IPS-18c (cell line): ENCODE results near the gene LSM4.

ENCODE experiments used
- H3K4me3 ChIP-seq: 2 replicates; pipeline ENCODE4 v1.7.0; 2013; ENCODE audit warnings: low read depth, mild to moderate bottlenecking, low read length, moderate library complexity; ENCODE audit not compliant: insufficient read depth
- H3K9me3 ChIP-seq: one replicate; pipeline ENCODE4 v1.6.1; 2013; ENCODE audit warnings: mild to moderate bottlenecking, low read length, moderate library complexity; ENCODE audit not compliant: control insufficient read depth, insufficient read depth

The LSM4 gene

DNA sequence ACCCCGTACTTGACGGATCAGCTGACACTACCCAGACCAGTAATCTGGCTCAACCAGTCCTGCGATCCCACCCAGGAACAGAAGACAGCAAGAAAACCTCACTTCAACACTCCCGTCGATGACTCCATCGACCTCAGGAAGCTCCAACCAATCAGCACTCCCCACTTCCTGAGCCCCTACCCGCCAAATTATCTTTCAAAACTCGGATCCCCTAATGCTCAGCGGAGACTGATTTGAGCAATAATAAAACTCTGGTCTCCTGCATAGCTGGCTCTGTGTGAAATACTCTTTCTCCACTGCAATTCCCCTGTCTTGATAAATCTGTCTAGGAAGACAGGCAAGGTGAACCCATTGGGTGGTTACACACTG, 1.2 kb downstream of the LSM4 start:
- H3K9me3 ChIP-seq = no peaks in the 10 kb centered on the region
- peak overlapping the region; percentile 92; the same call in 1 of the 2 replicates for H3K4me3 ChIP-seq

DNA sequence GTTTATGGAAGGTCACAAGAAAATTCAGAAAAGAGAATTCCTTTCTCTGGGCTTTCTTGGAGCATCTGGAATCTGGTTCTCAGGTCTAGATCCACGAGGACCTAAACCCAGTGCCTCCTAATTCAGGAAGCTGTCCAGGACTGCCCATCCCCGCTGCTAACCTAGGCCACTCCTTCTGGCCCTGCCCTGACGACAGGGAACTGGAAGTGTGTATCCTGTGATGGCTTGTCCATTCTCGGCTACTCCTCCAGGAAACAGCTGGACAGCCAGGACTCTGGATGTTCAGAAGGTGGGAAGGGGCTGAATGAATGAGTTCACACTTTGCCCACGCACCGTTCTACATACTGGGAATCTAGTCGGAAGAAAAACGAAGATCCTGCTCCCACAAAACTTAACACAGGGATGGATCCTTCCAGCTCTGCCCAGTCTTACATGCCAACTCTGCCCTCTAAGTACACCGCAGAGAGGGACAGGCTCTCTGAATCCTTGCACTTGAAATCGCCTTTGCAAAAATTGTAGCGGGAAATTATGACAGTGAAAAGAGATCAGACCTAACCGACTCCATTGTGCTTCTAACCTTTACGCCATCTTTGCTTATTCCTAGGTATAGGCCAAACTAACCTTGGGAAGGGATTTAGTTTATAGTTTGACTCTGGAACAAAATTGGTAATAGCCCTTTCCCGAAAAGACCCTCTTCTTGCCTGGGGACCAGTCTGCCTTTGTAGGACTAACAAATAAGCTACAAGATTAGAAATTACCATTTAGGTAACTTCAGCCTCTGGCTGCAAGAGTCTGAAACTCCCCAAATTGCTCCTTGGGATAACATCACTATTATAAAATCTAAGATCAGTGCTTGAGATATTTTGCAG, 1.8 kb downstream of the LSM4 start:
- peak overlapping the region; percentile 17; the same call in 1 of the 2 replicates for H3K4me3 ChIP-seq
- H3K9me3 ChIP-seq = no peaks in the 10 kb centered on the region

DNA sequence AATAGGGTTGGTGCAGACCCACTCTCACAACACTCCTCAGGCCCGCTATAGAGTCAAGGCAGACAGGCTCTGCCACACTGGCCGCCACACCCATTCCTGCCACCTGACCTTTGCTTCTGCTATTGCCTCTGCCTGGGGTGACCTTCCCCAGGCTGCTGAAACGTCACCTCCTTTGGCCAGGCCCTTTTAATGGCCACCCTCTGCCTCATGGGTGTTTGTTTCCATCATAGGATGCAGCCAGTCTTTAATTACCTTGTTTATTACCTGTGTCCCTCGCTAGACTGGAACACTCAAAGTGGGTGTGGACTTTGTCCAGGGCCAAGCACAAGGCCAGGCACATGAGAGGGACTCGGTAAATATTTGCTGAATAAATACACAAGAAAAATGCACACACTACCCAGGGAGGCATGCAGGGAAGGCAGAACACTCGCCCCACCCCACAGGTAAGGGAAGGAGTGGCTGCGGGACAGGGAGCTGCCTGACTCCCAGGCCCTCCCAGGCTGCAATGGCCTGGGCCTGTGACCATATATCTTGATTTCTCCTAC, 3.2 kb downstream of the LSM4 start:
- Histone ChIP-seq H3K9me3 (no peaks in the 10 kb centered on the region), H3K4me3 (no peak overlapping the region)

DNA sequence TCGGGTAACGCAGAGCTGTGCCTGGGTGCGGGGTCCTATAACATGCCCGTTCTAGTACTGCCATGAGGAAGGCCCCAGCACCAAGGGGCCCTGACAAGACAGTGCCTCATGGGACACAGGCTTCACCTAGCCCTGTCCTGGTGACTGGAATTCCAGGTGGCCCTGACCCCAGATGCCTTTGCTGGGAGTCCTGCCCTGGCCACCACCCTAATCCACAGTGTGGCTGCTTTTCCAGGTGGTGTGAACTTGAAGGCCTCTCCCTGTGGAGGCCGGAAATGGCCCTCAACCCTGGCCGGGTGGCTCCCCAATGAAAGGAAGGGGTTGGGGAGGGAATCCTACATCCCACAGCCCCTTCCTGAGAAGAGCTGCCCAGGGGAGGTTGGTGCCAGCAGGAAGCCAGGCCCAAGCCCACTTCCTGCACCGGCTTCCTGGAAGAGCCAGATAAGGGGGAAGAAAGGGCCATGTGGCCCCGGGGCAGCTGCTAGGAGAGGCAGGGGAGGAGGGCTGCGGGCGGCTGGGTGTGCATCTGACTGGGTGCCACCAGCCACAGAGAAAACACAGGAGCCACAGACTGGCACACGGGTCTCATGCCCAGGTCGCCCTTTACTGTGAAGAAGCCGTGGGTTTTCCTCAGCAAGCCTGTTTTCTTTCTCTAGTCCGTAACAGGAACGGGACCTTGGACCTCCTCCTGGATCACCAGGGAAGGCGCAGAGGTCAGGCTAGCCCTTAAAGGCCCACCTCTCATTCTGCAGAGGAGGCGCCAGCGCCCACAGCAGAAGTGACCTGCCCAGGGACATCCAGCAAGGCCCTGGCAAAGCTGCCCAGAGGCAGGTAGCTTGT, 4.7 kb downstream of the LSM4 start:
- H3K4me3 ChIP-seq = no peak overlapping the region
- H3K9me3 ChIP-seq = no peaks in the 10 kb centered on the region

DNA sequence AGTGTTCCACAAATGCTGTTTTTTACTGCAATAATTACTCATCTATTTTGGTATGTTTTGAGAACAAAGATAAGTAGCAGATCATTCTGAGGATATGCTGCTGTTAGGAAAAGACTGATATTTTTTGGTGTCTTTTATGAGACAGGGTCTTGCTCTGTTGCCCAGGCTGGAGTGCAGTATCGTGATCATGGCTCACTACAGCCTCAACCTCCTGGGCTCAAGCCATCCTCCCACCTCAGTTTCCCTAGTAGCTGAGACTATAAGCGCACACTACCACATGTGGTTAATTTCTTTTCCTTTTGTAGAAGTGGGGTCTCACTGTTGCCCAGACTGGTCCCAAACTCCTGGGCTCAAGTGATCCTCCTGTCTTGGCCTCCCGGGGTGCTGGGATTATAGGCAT, 9.5 kb downstream of the LSM4 start:
- no peaks in the 10 kb centered on the region for H3K9me3 ChIP-seq
- H3K4me3 ChIP-seq = no peak overlapping the region

DNA sequence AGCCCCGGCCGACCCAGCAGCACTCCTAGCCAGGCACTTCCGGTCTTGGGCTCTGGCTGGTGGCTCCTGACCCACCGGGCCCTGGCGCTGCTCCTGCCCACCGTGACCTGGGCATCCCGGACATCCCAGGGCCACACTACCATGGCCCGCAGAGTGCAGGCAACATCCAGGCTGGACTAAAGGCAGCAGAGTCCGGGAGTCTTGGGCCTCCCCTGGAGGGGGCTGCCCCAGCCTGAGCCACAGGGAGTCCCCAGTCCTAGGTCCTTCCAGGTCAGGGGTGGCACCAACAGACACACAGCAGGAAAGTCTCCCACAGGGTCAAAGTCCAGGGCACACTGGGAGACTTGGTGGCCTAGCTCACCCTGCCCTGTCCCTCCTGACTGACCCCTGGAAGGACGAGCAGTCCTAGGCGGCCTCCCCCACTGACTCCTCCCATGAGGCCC, 10.8 kb downstream of the LSM4 start:
- Histone ChIP-seq H3K4me3 (no peak overlapping the region), H3K9me3 (no peaks in the 10 kb centered on the region)

DNA sequence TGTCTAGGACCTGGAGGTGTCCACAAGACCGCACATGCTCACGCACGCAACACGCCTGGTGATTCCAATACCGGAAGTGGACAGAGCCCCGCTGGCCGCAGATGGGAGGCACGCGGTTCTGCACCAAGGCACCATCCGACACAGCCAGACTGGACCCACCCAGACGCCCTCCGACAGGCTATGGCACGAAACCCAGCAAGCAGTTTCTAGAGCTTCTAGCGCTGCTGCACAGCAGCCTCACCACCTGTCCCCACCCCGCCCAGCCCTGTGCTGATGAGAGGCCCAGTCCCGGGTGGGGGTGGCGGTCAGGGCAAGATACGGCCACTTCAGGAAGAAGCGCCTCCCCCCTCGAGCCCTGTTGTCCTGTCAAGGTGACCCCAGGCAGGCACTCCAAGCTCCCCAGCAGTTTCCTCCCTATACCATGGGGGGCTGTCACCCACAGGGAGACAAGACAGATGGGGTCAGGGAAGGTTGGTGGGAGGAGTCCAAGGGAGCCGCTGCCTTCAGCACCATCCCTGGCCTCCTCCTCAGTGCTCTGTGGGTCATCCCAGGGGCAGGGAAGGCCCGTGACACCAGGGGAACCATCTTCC, 11.3 kb downstream of the LSM4 start:
- Histone ChIP-seq H3K4me3 (no peak overlapping the region), H3K9me3 (no peaks in the 10 kb centered on the region)

DNA sequence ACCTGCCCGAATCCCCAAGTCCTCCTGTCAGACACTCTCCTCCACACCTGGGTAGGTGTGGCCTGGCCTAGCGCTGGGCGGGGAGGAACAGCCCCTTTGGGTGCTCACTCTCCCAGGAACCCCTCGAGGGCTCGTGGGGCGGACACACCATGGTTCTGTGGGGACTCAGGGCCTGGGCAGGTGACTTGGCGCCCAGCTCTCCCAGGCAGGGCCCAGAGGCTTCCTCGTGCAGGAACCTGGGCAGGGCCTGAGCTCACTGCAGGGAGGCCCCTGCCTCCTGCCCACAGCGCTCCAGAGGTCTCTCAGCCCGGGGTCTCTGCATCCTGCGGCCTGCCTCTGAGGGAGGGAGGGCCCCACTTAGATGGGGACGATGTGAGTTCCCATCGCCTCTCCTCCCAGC, 11.9 kb downstream of the LSM4 start:
- Histone ChIP-seq H3K9me3 (no peaks in the 10 kb centered on the region), H3K4me3 (no peak overlapping the region)

DNA sequence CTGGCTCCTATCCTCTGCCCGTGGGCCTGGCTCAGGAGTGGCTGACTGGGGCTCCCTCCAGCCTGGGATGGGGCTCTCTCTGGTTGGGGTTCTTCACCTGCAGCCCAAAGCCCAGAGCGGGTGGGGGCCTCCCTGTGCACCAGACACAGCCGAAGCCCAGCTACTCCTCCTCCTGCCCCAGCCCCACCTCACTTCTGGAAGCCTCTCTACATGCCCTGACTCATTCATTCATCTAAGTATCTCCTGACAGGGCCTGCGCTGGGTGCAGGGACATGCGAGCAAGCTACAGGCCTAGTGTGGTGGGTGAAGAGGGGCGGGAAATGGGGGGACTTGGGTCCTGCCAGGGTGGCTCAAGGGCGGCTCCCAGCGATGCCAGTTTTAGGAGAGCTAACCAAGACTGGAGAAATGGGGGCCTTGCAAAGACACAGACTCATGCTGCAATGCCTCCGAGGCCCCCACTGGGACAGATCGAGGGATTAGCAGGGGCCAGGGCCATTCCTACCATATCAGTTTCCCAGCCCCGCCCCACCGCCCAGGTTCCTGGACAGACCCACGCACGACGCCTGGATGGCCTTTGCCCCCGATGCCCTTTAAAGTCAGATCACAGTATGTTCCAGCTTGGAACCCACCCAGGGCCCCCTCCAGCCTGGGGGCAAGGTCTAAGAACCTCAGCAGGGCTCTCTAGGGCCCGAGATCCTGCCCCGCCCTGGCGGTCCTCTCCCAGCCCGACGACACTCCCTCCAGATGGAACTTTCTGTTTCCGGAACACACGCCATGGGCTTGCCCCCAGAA, 12.6 kb downstream of the LSM4 start:
- Histone ChIP-seq H3K9me3 (no peaks in the 10 kb centered on the region), H3K4me3 (no peak overlapping the region)

DNA sequence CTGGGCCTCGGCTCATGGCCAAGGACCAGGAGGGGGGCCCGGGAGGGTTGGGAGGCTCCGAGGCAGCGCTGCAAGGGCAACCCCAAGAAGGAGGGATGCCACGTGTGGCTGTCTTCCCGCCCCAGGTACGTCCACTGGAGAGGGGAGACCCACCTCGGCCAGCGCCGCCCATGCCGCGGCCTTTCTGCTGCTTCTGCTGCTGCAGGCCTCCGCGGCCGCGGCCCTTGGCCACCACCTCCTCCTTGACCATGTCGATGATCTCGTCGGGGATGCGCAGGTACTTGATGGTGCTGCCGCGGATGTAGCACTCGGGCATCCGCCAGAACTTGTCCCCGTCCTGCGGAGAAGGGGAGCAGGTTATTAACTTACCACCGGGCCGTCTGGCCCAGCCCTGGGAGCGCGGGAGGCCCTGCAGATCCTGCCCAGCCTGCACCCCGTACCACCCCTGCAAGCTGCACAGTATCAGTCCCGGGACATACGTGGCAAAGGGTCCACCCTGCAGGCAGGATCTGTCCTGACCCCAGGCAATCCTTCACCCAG, 13.3 kb downstream of the LSM4 start:
- Histone ChIP-seq H3K9me3 (no peaks in the 10 kb centered on the region), H3K4me3 (no peak overlapping the region)

DNA sequence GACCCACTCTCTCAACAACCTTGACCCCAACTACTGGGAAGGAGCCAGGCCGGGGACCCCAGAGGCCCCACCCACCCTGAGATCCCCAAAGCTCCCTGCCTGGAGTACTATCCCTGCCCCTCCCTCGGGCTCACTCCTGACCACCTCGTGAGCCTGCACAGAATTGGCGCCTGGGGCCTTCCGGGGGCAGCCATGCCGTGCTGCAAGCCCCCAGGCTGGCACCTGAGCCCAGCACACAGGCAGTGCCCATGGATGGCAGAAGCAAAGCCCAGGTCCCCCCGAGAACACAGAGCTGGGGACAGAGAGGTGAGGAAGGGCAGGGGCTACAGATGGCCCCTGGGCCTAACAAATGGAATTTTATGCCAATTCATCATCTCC, 13.9 kb downstream of the LSM4 start:
- Histone ChIP-seq H3K4me3 (no peak overlapping the region), H3K9me3 (no peaks in the 10 kb centered on the region)

DNA sequence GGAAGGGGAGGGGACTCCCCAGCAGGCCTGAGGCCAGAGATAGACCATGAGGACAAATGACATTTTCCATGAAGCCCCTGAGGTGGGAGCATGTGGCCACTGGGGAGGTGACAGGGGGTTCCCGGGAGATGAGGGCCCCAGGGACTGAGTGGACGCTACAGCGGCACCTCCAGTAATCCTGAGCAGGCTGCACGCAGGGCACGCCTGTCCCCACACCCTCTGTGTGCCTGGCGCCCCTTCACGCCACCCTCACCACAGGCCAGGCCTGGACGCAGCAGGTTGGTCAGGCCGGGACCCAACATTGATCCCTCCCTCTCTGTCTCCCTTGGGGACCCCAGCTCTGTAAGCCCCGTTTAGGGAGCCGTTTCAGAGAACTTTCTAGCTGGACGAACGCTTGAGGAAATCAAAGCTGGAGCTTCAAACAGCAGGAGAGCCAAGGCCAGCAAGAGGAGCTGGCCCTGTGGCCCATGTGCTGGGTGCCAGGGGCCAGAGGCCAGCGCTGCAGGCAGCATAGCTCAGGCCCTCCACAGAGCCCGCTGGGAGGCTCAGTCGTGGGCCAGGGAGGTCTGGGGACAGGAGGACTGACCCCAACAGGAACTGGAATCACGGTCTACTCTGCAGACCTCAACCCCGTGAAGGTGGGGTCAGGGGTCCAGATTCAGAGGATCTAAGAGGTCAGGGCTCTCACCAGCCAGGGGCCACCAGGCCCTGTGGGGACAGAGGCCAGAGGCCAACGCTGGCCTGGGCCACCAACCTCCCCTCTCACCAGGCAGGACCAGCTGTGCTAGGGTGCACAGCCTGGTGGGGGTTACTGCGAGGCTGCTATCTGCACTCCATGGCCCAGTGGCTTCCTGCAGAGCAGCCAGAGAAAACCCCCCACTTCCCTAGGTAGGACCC, 14.6 kb downstream of the LSM4 start:
- Histone ChIP-seq H3K9me3 (no peaks in the 10 kb centered on the region), H3K4me3 (no peak overlapping the region)

DNA sequence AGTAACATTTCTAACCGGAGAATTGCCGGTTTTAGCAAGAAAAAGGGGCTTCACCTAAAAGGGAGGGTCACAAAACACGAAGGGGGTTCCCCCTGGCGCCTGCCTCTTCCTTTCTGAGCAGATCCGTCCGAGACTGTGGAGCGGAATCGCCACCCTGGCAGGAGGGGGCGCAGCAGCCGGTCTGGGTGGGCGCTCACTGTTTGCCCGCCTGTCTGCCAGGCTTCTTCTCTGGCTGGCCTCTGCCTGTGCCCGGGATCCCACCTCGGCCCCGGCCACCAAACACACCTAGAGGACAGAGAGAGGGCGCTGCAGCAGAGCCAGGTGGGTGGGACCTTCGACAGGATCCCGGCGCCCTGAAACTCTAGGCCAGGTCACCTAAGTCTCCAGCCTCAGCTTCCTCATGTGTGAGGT, 15.6 kb downstream of the LSM4 start:
- H3K9me3 ChIP-seq = no peaks in the 10 kb centered on the region

DNA sequence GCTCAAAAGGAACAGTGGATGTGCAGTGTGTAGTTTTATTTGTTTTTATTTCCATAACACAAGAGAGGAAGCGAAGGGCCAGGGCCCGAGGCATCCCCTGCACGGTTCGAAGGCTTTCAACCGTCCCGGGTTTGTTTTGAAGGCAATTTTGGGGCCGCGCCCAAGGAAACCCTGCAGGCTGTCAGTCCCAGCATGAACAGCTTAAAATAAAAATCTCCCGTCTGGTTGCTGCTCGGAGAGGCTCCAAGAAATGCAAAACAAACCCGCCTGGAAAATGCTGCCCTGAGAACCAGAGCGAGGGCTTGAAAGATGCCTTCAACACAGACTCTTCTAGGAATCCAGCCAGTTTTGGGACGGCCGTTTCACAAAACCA, 16.0 kb downstream of the LSM4 start:
- H3K9me3 ChIP-seq = no peaks in the 10 kb centered on the region
- no peak overlapping the region for H3K4me3 ChIP-seq

More for the DNA sequence above, 15.6 kb downstream of the LSM4 start:
- H3K4me3 ChIP-seq = no peak overlapping the region

DNA sequence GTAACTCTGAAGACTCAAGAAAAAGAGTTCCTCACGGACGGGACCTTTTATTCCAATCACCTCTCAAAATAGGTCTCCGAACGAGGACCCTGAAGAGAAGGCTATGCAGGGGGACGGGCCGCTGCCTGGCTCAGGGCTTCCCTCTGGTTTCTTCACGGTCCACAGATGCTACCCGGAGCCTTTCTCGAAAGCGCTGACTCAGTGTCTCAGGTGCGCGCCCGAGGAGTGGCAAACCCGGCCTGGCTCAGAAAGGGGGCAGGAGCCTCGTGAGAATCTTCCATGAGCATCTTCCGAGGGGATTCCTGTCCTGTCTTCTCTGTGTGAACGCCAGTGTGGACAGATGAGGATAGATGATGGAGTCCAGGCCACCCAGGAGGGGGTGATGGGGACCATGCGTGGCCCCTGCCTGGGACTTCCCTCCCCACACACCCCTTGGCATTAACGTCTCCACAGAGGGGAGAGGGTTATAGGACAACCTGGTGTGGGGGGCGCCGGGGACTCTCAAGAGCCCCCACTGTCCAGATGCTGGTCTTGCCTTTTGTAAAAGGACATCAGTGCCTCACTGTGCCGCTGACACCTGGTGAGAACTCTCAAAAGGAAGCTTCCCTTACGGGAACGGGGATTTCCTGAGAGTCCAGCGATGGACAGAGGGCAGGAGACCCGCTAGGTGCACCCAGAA, 16.5 kb downstream of the LSM4 start:
- Histone ChIP-seq H3K4me3 (no peak overlapping the region), H3K9me3 (peaks cover 2% of the 10 kb centered on the region)
